ENCODE data around the gene UPK3B. TPM values are rescaled to one million over a fixed set of nuclear protein-coding genes. Genes with fewer than 3 reads are reported as not detected.

The UPK3B gene
- total RNA-seq = 1.6 TPM

DNA sequence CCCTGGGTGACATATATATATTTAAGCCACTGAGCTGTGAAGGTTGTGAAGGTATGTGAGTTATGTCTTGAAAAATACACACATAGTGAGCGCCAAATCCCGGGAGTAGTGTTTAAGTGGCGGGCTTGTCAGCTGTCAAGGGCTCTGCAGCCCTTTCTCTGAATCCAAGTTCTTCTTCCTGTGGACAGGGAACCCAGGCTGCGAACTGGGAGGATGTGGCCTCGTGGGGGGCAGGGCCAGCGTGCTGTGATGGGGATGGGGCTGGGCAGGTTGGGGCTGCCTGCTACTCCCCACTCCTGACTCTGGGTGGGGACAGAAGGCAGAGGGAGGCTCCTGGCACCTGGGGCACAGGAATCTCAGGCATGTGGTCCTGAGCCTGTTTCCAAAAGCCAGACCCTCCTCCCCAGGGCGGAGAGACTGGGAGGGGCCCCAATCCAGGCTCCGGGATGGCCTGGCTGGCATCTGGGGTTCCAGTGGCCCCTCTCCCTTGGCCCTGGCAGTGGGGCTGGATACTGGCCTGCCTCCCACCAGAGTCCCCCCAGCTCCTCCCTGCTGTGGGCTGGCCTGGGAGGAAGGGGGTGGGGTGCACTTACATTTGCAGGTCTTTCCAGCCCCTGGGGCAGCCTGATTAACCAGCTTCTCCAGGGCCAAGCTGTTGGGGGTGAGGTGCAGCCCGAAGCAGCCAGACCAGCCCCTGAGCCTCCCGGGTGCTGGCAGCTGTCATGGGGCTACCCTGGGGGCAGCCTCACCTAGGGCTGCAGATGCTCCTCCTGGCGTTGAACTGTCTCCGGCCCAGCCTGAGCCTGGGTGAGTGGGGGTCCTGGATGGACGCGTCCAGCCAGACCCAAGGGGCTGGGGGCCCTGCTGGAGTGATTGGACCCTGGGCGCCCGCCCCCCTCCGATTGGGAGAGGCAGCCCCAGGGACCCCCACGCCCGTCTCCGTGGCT, at the start of gene UPK3B:
UPK3B (plus strand) TSS at position 622 of the 947 bp plus-strand sequence; CDS start at position 723, 101 bp downstream.

DNA sequence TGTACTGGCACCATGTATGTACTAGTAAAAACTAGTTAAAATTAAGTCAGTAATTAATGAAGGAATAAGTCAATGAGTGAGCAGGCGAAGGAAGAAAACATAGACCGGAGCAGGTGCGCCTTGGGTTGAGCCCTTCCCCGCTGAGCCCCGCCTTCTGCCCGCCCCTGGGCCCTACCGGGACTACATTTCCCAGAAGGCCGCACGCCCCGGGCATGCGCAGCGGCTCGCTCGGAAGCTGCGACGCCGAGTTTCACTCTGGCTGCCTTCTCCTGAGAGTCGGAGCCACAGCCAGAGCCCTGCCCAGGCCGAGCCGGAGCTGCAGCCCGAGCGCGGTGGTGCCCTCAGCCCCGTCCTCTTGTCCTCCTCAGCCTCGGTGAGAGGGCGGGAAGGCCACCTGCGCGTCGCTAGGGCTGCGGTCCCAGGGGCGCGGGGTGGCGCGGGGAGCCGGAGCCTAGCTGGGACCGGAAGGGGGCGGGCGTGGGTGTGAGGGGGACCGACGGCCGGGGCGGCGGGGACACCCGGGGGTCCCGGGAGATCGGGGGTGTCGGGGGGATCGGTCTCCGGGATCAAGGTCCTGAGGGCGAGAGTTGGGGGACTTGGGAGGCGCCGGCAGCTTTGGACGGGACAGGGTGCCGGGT, 48.8 kb upstream of the UPK3B start, which contains the start of gene DTX2:
DTX2 (plus strand) TSS at position 246 of the 638 bp plus-strand sequence. CDS start 18,801 bp downstream, outside the sequence.

GRCh38 chr7:76543197-76543596, 32.8 kb downstream of the UPK3B start, which contains the start of gene SPDYE16:
SPDYE16 (minus strand) TSS chr7:76543297; CDS start chr7:76541459, 1,838 bp downstream.

Small RNAs within 50 kb of the gene (small RNA-seq; reads per million reads assigned to genes)
- not detected for gene RF00019 (ENCODE audit: low replicate concordance)

Other genes starting within 250 kb of the UPK3B start
- 272 TPM for gene HSPB1, start 207.9 kb upstream of the UPK3B start, total RNA-seq
- gene YWHAG, start 151.6 kb upstream of the UPK3B start, total RNA-seq = 87.1 TPM
- 3.7 TPM for gene SSC4D, start 100.9 kb upstream of the UPK3B start, total RNA-seq
- 1.5 TPM for gene ZP3, start 85.6 kb upstream of the UPK3B start, total RNA-seq
- 14.0 TPM for gene DTX2, start 48.8 kb upstream of the UPK3B start, total RNA-seq
- 0.53 TPM for gene SPDYE16, start 32.7 kb downstream of the UPK3B start, total RNA-seq
- 8.3 TPM for gene POMZP3, start 116.7 kb downstream of the UPK3B start, total RNA-seq

All from metanephros (tissue), 2 donors.